ENCODE measurements around the gene PML.

Gene PML

GRCh38 chr15:73994413-73994883 is at the start of gene PML:
PML (plus strand) TSS chr15:73994716; CDS start chr15:73994813, 97 bp downstream.
- peak; percentile 91 for DNase-seq (ENCODE audit: low read depth)

- no peak for DNase-seq (ENCODE audit: low read depth)
Observed at GRCh38 chr15:73945130-73945508, 49.4 kb upstream of the PML start.

GRCh38 chr15:73946046-73946721 is 48.3 kb upstream of the PML start:
- no peak for DNase-seq (ENCODE audit: low read depth)

- DNase-seq (ENCODE audit: low read depth) = no peak
Observed at GRCh38 chr15:73946795-73947370, 47.6 kb upstream of the PML start.

GRCh38 chr15:73947651-73948050 is 46.9 kb upstream of the PML start:
- no peak for DNase-seq (ENCODE audit: low read depth)

GRCh38 chr15:73948396-73948795 is 46.1 kb upstream of the PML start:
- no peak for DNase-seq (ENCODE audit: low read depth)

GRCh38 chr15:73948982-73949381 is 45.5 kb upstream of the PML start:
- DNase-seq (ENCODE audit: low read depth) = no peak

- DNase-seq (ENCODE audit: low read depth) = no peak
Observed at GRCh38 chr15:73949496-73949895, 45.0 kb upstream of the PML start.

- no peak for DNase-seq (ENCODE audit: low read depth)
Observed at GRCh38 chr15:73950479-73950830, 44.1 kb upstream of the PML start.

GRCh38 chr15:73950831-73951561 is 43.5 kb upstream of the PML start:
- peak; percentile 58 for DNase-seq (ENCODE audit: low read depth)

- no peak for DNase-seq (ENCODE audit: low read depth)
Observed at GRCh38 chr15:73951601-73952000, 42.9 kb upstream of the PML start.

- DNase-seq (ENCODE audit: low read depth) = no peak
Observed at GRCh38 chr15:73952171-73952912, 42.2 kb upstream of the PML start.

GRCh38 chr15:73952913-73953750 is 41.4 kb upstream of the PML start:
- DNase-seq (ENCODE audit: low read depth) = no peak

- no peak for DNase-seq (ENCODE audit: low read depth)
Observed at GRCh38 chr15:73954188-73955145, 40.0 kb upstream of the PML start.

GRCh38 chr15:73955326-73955725 is 39.2 kb upstream of the PML start:
- DNase-seq (ENCODE audit: low read depth) = no peak

- DNase-seq (ENCODE audit: low read depth) = no peak
Observed at GRCh38 chr15:73955861-73956742, 38.4 kb upstream of the PML start.

GRCh38 chr15:73956743-73957135 is 37.8 kb upstream of the PML start:
- no peak for DNase-seq (ENCODE audit: low read depth)

- no peak for DNase-seq (ENCODE audit: low read depth)
Observed at GRCh38 chr15:73957276-73957675, 37.2 kb upstream of the PML start.

GRCh38 chr15:73957785-73958184 is 36.7 kb upstream of the PML start:
- DNase-seq (ENCODE audit: low read depth) = no peak
